Skeletal muscle cell (primary cell): ENCODE results near the gene TSTD1.
"Not testable (repeated sequence)": the region's sequence is repeated elsewhere in the genome, so short reads cannot be mapped to it uniquely, and the experiment has no call there.

Source experiments
- DNase-seq: peaks from one replicate; pipeline ENCODE4 v3.0.0-alpha.2; 2010; ENCODE audit warnings: low read depth
- H3K4me3 ChIP-seq: 2 replicates; pipeline ENCODE4 v1.5.1; 2011; ENCODE audit warnings: low read depth, mild to moderate bottlenecking, control low read depth, low read length, moderate library complexity

TSTD1 gene

DNA sequence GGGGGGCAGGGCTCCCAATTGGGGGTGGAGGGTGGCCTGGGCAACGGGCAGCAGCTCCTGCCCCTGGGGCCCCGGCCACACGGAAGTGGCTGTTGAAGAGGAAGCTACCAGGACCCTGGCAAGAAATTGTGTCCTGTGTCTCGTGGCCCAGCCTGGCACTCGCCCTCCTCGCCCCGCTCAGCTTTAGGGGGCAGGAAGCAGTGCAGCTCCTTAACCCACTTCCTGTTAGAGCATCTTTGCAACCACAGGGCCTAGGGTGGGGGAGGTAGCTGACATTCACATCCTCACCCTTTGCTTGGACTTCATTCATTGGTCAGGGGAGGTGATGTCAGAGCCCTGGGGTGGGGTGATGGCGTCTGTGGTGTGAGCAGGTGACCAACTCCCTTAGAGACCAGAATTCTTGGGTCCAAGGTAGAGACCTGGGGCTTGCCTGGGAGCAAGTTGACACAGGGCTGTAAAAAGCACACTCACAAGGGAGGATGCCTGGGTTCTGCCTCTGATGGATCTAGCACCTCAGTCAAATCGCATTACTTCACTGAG, 31.0 kb upstream of the TSTD1 start, which contains the start of gene ARHGAP30:
Gene ARHGAP30, minus strand, starts transcription at position 161 of the 540 bp plus-strand sequence. CDS start 267 bp downstream, outside the sequence.
- no peak within 1 kb of the TSS for H3K4me3 ChIP-seq
- no peak for DNase-seq

DNA sequence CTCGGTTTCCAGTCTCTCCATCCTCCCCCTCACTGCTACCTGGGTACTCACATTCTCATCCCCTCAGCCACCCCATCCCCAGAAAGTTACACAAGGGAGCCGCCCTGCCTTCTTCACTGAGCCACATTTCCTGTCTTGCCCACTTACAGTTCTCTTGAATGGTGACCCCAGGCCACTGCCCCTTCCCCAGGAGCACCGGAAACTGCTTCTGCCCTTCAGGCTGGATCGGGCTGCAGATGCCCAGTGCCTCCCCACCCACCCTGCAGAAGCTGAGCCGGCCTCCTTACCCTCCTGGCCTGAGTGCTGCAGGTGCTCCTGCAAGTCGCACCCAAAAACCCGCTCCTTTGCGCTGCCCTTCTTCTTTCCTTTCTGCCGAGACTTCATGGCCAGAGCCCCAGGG, 30.5 kb upstream of the TSTD1 start:
- DNase-seq = no peak
- H3K4me3 ChIP-seq = no peak overlapping the region

DNA sequence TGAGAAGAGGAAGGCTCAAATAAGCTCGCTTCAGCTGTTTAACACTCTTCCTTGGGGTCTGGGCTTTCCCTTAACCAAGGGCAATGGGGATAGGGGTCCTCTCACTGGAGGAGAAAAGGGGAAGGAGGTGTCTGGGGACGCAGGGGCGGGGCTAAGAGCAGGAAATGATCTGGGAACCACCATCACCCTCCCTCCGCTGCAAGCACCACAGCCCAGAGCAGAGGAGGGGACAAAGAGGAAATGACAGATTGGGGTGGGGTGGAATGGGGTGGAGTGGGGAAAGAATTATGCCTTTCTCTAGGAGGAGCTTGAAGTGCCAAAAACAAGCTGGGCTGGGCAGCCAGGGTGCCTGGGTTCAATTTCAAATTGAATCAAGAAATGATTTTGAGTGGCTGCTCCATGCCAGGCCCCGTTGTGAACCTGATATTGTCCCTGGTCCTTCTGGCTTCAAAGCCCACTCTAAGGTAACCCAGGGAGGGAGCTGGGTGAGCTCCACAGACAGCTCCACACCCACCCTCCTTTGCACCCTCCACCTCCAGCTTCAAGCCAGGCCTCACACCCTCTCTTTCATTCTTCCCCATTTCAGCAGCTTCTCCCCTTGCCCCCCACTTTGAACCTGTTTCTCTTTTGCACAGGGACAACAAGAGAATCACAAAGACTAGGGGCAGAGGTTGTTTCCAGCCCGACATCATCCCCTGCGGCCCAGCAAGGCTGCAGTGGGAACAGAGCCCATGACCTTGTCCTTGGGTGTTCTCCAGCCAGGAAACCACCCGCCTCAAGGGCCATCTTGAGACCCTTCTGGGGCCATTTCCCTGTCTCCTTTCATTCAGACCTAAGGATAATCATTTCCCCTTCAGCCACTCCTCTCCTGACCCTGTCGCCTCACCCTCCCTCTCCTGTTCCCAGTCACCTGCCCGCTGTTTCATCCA, 29.8 kb upstream of the TSTD1 start:
- no peak for DNase-seq
- H3K4me3 ChIP-seq = no peak overlapping the region

DNA sequence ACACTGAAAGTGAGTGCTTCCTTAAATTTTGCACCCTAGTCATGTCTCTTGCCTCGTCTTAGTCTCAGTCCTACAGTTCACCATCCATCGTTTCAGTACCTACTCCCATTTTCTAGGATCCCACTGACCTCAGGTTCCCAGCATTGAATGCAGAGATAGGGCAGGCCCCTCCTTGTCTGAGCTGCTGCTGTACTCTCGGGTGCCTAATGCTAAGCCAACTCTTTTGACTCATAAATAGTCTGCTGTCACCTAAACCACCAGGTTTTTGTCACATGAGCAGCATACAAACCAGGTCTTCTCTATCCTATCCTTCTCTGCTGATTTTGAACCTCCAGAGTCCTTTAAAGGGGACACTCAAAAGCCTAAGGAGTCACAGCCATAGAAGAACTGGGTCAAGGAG, 27.9 kb upstream of the TSTD1 start:
- DNase-seq = no peak

DNA sequence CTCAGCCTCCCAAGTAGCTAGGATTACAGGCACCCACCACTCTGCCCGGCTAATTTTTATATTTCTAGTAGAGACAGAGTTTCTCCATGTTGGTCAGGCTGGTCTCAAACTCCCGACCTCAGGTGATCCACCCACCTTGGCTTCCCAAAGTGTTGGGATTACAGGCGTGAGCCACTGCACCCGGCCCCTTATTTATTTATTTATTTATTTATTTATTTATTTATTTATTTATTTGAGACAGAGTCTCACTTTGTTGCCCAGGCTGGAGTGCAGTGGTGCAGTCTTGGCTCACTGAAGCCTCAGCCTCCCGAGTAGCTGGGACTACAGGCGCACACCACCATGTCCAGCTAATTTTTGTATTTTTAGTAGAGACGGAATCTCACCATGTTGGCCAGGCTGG, 26.9 kb upstream of the TSTD1 start:
- not testable (repeated sequence) for H3K4me3 ChIP-seq, DNase-seq

More for the DNA sequence above, 27.9 kb upstream of the TSTD1 start:
- no peak overlapping the region for H3K4me3 ChIP-seq

DNA sequence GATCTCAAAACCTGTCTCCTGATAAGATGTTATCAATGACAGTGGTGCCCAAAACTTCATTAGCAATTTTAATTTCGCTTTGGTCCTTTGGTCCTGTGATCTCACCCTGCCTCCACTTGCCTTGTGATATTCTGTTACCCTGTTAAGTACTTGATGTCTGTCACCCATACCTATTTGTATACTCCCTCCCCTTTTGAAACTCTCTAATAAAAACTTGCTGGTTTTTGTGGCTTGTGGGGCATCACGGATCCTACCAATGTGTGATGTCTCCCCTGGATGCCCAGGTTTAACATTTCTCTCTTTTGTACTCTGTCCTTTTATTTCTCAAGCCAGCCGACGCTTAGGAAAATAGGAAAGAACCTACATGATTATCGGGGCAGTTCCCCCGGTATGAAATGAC, 25.2 kb upstream of the TSTD1 start:
- not testable (repeated sequence) for DNase-seq, H3K4me3 ChIP-seq

DNA sequence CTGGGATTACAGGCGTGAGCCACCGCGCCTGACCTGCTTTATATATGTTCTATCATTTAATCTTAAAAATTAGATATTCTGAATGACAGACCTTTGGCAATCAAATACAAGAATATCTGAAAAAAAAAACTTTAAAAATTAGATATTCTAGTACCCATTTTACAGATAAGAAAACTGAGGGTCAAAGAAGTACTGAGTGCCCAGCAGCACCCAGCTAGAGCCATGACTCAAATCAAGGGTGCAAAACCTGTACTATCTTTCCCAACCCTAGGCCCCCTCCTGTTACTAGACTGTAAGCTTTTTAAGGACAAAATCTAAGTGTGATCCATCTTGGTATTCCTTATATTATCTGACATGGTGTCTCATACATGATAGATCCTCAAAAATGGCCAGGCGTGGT, 22.7 kb upstream of the TSTD1 start:
- H3K4me3 ChIP-seq = no peak overlapping the region
- DNase-seq = no peak

DNA sequence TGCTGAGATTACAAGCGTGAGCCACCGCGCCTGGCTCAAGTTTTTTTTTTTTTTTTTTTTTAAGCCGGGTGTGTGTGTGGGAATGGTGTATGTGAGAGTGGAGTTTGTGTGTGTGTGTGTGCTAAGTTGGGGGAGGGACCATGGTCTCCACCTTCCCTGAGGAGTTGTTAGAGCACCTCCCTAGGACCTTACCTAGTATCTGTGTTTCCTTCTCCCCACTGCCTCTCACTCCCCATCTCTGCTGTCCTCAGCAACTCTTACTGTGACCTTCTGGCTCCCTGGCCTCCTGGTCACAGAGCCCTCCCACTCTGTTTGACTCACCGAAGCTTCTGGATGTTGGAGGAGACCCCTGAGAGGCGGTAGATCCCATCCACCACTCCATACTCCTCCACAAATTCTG, 20.5 kb upstream of the TSTD1 start:
- no peak overlapping the region for H3K4me3 ChIP-seq
- no peak for DNase-seq

DNA sequence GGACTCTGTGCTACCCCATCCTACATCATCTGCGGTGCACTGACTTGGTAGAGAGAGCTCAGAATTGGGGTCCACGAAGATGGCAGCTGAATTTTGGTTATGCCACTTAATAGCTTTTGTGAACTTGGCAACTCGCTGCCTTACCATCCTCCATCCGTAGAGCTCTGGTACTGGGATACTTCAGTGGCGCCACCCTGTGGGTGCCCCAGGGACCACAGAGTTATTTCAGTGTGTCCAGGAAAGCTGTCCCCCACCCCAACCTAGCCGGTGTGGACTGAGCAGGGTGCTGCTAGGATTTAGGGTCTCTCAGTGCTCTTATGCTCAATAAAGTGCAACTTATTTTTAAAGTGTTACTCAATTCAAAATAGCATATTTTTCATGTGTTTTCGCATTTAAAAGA, 16.0 kb upstream of the TSTD1 start:
- no peak overlapping the region for H3K4me3 ChIP-seq
- no peak for DNase-seq

DNA sequence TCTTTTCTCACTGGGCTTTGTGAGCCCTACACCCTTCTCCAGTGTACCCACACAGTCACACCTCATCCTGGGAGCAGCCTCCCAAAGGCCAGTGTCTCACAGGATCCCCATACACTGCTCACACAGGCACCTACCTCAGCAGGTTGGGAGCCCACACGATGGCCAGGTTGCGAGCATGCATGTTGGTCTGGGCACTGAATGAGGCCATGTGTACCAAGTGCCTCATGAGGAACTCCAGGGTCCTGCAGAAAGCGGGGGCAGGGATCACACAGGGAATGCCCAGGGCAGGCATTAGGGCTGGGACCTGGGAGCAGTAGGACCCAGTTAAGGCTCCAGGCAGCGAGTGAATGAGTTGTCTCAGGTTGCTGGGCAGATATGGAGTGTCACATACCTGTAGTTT, 15.5 kb upstream of the TSTD1 start:
- DNase-seq = no peak

DNA sequence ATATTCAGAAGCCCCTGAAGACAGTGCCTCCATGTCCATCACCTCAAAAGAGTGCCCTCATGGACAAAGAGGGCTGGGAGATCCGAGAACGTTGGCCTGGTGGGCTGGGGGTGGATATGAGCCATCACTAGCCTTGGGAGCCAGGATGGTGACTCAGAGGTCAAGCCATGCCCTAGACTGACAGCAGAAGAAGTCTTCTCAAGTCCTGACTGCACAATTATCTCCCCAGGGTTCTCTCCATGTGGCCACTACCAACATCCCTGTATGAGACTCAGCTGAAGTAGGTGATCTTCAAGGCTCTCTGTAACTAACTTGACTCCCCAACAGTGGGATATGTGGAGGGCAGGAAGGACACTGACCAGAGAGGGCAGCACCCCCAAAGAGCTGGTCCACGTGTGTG, 14.1 kb upstream of the TSTD1 start:
- DNase-seq = no peak
- H3K4me3 ChIP-seq = no peak overlapping the region

More for the DNA sequence above, 15.5 kb upstream of the TSTD1 start:
- no peak overlapping the region for H3K4me3 ChIP-seq

DNA sequence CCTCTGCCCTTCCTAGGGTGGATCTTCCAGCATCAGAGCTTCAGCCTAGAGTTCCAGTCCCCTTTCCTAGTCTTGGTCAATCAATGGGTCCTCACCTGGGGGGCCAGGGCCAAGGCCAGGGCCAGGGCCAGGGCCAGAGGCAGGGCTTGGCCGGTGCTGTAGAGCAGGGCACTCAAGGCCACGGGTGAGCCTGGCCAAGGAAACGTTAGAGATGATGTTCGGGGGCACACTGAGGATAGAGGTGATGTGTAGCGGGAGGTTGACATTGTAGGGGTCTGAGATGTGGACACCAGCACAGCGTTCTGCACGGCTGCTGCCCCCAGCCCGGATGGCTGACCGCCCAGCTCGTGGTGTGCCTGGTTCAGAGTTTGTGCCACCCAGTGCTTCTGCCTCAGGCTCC, 12.5 kb upstream of the TSTD1 start:
- no peak overlapping the region for H3K4me3 ChIP-seq
- no peak for DNase-seq

DNA sequence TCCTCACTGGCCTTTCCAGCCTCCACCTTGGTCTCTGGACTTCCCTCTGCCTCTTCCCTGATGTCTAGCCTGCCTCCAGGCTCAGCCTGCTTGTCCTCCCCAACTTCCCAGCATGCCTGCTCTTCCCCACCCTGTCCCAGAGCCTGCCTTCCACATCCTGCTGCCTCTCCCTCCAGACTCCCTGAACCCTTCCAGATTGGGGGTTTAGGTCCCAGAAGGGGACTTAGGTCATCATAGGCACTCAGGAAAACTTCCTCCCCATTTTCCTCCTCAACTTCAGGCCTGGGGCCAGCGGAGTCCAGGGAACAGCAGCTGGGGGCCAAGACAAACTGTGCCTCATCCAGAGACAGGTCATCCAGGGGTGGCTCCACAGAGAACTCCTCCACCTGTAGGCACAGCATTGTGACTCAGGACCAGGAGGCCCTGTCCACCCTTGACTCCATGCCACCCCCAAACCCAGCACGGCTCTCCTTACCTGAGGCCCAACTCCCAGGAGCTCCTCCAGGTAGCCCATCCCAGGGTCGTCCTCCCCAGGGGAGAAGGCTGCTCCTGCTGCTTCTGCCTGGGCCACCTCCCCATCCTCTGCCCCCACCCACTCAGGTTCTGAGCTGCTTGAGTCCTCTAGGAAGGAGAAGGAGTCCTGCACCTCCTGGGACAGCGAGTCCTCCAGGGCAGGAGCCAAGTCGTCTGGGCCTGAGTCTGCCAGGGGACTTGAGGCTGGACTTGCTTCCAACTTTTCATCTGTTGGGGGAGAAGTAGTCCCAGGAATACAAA, 10.4 kb upstream of the TSTD1 start:
- no peak for DNase-seq
- no peak overlapping the region for H3K4me3 ChIP-seq

DNA sequence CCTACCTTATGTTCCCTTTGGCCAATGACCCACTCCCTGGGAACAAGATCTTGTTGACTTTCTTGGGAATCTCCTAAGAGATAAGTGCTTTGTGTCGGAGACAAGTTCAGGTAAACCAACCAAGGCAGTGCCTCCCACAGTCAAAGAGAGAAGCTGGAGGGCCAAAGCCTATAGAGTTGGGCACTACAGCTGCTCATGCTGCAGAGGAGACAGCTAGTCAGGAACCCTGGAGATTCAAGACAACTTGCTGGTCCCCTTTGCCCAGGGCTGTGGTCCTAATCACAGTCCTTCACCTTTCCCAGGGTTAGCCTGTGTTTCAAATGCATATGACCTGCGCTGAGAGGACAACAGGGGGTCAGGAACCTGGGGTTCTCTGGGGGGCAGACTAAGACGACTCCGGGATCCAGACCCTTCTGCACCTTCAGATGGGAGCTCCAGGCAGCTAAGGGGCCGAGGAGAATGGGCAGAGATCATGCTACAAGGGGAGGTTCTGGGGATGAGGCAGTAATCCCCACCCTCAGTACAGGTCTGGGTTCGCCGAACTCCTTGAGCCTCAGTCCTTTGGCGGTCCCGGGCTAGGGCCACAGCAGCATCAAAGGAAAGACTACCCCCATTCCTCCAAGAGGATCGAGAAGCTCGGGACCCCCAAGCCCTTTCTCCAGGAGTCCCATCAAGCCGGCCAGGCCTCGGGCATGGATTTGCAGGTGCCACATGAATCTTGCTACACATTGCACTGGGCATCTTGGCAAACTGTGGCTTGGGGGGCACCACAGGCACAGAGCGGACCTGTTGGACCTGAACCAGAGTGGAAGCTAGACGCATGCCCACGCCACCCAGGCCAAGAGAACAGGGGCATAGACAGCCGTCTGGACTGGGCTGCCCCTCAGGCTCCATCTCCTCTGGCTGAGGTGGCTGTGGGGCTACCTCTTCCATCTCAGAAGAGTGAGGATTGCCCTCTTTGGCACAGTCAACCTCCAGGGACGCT, 9.0 kb upstream of the TSTD1 start:
- DNase-seq = no peak
- no peak overlapping the region for H3K4me3 ChIP-seq

DNA sequence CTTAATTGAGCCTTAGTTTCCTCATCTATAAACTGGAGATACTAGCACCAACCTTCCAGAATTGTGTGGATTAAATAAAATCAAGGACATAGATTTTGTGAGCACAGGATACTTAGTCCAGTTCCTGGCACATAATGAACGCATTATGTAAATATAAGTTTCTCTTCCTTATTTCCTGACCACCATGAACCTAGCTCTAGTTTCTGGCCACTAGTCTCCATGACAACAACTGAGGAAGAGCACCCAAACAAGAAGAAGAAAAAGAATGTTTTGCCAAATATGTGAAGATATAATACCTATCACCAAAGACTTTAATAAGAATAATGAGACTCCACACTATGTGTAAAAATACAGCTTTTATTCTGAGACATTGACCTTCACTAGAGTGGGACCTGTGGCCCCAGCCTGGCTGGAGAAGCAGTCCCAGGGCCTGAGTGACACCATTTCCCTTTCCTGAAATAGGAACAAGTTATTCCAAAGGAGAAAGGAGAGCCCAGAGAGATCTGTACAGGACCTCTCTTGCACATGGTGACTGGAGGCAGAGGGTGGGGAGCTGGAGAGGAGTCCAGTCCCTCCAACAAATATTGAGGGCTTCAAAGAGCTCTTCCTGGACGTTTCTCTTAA, 8.0 kb upstream of the TSTD1 start:
- DNase-seq = no peak
- H3K4me3 ChIP-seq = peak overlapping the region; percentile 87

DNA sequence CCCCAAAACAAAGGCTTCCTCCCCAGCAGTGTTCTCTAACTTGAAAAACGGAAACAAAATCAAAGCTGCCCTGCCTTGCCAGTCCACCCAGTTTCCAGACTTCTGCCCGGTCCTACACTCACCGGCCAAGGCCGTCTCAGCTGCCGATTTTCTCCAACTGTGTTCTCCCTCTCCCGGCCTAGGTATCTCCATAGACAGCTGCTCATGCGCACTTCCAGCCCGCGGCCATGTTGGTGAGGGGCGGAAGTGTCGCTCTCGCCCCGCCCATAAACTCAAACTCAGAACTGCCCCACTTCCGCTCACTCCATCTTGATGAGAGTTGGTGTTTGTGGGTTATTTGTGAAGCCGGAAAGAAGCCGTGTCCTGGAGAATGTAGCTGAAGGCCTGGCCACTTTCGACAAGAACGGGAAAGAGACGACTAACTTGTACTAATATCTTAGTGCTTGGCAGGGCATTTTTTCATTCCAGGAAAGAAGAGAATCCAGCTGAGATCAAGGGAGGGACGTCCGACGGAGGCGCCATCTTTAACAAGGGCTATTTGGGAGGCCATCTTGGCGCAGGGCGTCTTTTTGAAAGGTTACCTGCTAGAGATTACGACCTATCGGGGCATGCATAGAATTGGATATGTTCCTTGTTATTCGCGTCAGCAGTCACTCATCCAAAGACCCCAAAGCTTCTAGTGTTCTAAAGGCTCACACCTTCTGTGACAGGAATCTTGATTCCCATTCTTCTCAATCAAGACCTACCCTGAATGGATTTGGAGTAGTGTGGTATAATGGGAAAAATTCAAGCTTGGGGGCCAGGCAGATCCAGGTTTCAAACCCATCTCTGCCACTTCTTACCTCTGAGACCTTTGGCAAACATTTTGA, 7.2 kb upstream of the TSTD1 start, which contains the start of gene USF1:
Gene USF1, minus strand, starts transcription at position 242 of the 869 bp plus-strand sequence. CDS start 2,702 bp downstream, outside the sequence.
- peak within 1 kb of the TSS; percentile 87 for H3K4me3 ChIP-seq

DNA sequence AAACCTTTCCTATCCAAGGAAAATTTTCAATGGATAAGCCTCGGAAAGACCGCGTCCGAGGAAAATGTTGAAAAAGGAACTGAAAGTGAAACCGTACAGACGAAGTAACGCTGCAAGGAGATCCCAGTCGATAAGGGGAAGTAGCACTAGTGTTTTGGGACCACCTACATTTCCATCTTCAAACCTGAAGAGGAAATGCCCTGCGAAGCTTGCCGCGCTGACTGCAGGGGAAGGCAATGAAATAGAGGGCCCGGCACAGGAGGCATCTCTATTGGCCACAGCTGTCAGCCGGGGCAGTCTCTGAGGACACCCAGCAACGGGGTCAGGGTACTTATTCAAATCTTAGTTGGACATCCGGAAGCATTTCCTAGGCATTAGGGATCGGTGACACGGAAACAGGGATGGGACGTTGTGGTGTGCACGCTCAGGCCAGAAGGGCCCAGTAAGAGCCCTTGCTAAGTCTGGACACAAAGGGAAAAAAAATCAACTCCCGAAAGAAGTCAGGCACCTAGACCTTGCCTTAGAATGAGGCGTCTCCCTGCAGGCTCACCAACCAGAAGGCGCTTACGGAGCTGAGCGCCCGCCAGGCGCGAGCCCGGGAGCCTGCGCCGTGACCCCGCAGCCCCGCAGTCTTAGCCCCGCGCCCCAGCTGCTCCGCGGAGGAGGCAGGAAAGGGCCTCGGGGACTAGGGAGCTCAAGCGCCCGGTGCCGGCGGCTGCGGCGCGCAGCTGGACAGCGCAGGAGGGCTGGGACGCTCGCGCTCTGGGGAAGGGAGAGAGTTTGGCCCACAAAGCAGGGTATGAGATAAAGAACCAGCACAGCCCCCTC, 6.4 kb upstream of the TSTD1 start:
- DNase-seq = peak; percentile 12
- H3K4me3 ChIP-seq = peak overlapping the region; percentile 87

More for the DNA sequence above, 7.2 kb upstream of the TSTD1 start, which contains the start of gene USF1:
- peak; percentile 84 for DNase-seq
